DMS79 treated with DMSO at 0.1 percent for 48 hours (cell line): ENCODE data around the gene BLTP3A.

ENCODE experiments used
- DNase-seq: peaks from one replicate; lab custom pipeline; 2025; lab: John Stamatoyannopoulos, UW

Gene BLTP3A

DNA sequence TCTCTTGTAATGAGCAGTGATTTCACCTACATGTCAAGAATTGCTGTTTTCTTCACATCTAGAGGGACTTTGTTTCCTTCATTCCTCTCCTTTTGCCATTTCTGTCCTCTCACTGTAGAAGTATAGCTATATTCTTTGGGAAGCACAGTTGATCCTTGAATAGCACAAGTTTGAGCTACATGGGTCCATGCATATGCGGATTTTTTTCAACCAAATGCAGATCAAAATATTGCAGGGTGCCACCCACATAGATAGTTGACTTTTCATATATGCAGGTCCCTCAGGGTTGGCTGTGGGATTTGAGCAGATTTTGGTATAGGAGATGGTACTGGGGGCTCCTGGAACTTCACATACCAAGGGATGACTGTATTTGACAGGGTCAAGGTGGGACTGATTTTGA lies 41.1 kb downstream of the BLTP3A start:
- no peak for DNase-seq

GRCh38 chr6:34834789-34835518 lies 43.1 kb downstream of the BLTP3A start:
- DNase-seq, result no peak

DNA sequence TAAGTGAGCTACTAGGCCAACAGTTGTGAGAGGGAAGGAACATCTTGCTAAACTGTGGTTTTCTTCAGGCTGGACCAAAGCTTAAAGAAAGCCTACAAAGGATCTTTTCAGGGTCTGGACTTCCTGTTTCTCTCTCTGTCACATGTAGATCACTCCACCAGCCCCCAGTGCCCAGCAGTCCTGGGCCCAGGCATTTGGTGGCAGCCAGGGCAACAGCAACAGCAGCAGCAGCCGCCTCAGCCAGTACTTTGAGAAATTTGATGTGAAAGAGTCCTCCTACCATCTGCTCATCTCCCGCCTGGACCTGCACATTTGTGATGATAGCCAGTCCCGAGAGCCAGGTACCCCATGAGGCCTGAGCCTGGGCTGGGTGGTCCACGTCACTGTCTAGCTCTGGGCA lies 44.1 kb downstream of the BLTP3A start:
- DNase-seq, result no peak

DNA sequence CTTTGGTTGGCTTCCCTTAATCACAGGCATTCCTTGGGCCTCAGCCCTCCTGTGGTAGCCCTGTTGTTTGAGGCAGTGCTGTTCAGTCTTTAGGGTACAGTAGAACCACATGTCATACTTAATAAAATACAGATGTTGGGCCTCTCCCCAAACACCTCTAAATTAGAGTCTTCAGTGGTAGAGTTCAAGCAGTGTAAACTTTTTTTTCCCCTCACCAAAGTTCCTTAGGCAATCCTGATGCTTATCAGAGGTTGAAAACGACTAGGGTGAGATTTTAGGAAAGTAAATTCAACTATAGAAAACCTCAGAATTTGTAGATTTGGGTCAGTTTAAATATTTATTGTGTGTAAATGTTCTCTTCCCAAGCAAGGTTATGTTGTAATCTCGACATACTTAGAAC lies 44.6 kb downstream of the BLTP3A start:
- DNase-seq, result no peak

GRCh38 chr6:34837528-34837927 lies 45.6 kb downstream of the BLTP3A start:
- no peak for DNase-seq

DNA sequence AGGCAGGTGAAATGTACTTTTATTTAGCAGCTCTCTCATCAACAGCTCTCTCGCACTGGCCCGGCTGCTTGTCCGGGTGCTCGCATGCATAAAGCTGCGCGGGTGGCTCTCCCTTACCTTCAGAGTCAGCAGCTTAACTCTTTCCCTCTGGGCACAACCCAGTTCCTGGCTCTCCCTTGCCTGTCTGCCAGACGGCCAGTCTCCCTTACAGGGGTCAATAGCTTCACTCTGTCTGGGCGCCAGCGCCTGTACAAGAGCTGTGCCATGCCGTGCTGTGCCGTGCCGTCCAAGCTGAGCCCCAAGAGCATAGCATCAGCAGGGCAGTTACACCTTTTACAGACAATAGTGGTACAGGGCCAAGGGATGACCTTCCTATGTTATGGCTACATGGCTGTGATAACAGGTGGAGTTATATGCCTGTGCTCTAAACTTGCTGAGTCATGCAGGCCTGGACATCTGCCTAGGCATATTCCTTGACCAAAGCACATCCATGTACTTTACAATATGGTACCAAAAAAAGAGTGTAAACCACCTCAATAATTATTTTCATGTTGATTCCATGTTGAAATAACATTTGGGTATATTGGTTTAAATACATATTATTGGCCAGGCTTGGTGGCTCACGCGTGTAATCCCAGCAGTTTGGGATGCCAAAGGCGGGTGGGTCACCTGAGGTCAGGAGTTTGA lies 47.9 kb downstream of the BLTP3A start:
- no peak for DNase-seq
